Measurements from ENCODE around the gene TMEM250. TPM values are rescaled to one million over a fixed set of nuclear protein-coding genes. Genes with fewer than 3 reads are reported as not detected.

Gene TMEM250
- total RNA-seq, 4 donors from 2014 or later: 25.7 to 46.9 (median 41.5) TPM

DNA sequence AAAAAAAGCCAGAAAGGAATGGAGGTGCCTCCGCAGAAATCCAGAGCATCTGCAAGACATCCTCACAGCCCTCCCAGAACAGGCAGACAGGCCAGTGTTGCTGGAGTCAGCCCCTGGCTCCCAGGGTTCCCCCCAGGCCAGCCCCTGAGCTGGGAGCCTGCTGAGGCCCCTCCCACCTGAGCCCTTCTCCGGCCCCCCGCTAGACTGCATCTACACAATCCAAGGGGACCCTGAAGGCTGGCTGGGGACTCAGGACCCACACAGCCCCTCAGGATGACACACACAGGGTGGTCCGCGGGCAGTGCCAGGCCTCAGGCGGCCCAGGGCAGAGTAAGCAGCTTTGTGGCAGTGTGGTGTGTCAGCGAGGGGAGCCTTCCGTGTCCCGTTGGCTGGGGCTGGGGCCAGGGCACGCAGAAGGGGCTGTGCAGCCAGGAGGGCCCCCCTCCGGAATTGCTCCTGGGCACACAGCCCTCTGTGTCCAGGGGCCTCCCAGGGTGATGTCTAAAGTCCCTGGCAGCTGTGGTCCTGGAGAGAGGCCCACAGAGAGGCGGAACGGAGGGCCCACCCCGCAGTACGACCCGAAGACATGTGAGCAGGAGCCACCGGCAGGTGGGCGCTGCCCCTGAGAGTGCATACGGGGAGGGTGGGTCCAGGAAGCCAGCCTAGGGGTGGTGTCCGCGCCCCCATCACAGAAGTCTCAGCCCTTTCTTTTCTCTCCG is 2.9 kb downstream of the TMEM250 start:
- TF ChIP-seq POLR2A (IDR thresholded peaks at IDR 0.05): no peak
- TF ChIP-seq, protein P1, sequence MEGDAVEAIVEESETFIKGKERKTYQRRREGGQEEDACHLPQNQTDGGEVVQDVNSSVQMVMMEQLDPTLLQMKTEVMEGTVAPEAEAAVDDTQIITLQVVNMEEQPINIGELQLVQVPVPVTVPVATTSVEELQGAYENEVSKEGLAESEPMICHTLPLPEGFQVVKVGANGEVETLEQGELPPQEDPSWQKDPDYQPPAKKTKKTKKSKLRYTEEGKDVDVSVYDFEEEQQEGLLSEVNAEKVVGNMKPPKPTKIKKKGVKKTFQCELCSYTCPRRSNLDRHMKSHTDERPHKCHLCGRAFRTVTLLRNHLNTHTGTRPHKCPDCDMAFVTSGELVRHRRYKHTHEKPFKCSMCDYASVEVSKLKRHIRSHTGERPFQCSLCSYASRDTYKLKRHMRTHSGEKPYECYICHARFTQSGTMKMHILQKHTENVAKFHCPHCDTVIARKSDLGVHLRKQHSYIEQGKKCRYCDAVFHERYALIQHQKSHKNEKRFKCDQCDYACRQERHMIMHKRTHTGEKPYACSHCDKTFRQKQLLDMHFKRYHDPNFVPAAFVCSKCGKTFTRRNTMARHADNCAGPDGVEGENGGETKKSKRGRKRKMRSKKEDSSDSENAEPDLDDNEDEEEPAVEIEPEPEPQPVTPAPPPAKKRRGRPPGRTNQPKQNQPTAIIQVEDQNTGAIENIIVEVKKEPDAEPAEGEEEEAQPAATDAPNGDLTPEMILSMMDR (IDR thresholded peaks at IDR 0.05 in 4 of 5, conservative IDR thresholded peaks at IDR 0.05 in 1 of 5): no peak
- peaks cover 0 to 14% of the 10 kb centered on the region in 2 donors for H3K36me3 ChIP-seq
- H3K4me3 ChIP-seq: no peak overlapping the region
- peaks cover 14 to 25% of the 10 kb centered on the region in 2 donors for H3K4me1 ChIP-seq
- intact Hi-C loops (cut with DNase I; ENCODE audit: low total_unique reads) (loop anchor here (5.0 kb wide), 1 partner anchor 88 kb away; no protein-coding TSS in a partner anchor), in situ Hi-C loops (cut with MboI; ENCODE audit: low sequenced_read_pairs in 4 of 4) (no loop called here)
- H3K27me3 ChIP-seq: no peaks in the 10 kb centered on the region
- H3K9me3 ChIP-seq: no peaks in the 10 kb centered on the region
- ATAC-seq (no peak), DNase-seq (no peak)
- no peak overlapping the region for H3K27ac ChIP-seq

GRCh38 chr9:136115206-136115605 is 3.5 kb downstream of the TMEM250 start:
- in situ Hi-C loops (cut with MboI; ENCODE audit: low sequenced_read_pairs in 4 of 4): no loop called here
- intact Hi-C loops (cut with DNase I; ENCODE audit: low total_unique reads): loop anchor here (5.0 kb wide), 1 partner anchor 88 kb away; no protein-coding TSS in a partner anchor
- Histone ChIP-seq H3K4me1 (peaks cover 19 to 28% of the 10 kb centered on the region in 2 donors), H3K27ac (no peak overlapping the region), H3K36me3 (peaks cover 0 to 14% of the 10 kb centered on the region in 2 donors), H3K4me3 (no peak overlapping the region), H3K27me3 (no peaks in the 10 kb centered on the region), H3K9me3 (no peaks in the 10 kb centered on the region)
- TF ChIP-seq, protein P1 (IDR thresholded peaks at IDR 0.05 in 4 of 5, conservative IDR thresholded peaks at IDR 0.05 in 1 of 5): no peak
- no peak for TF ChIP-seq POLR2A (IDR thresholded peaks at IDR 0.05)
- ATAC-seq (no peak), DNase-seq (no peak)

- Histone ChIP-seq H3K9me3 (no peaks in the 10 kb centered on the region), H3K4me1 (peaks cover 19 to 26% of the 10 kb centered on the region in 2 donors), H3K4me3 (no peak overlapping the region), H3K27ac (no peak overlapping the region), H3K36me3 (peaks cover 0 to 14% of the 10 kb centered on the region in 2 donors), H3K27me3 (no peaks in the 10 kb centered on the region)
- ATAC-seq: no peak
- no peak for DNase-seq
- intact Hi-C loops (cut with DNase I; ENCODE audit: low total_unique reads) (loop anchor here (5.0 kb wide), 1 partner anchor 87 kb away; no protein-coding TSS in a partner anchor), in situ Hi-C loops (cut with MboI; ENCODE audit: low sequenced_read_pairs in 4 of 4) (no loop called here)
- TF ChIP-seq POLR2A (IDR thresholded peaks at IDR 0.05): no peak
- TF ChIP-seq, protein P1 (IDR thresholded peaks at IDR 0.05 in 4 of 5, conservative IDR thresholded peaks at IDR 0.05 in 1 of 5): no peak
Observed at GRCh38 chr9:136114610-136115009, 4.1 kb downstream of the TMEM250 start.

DNA sequence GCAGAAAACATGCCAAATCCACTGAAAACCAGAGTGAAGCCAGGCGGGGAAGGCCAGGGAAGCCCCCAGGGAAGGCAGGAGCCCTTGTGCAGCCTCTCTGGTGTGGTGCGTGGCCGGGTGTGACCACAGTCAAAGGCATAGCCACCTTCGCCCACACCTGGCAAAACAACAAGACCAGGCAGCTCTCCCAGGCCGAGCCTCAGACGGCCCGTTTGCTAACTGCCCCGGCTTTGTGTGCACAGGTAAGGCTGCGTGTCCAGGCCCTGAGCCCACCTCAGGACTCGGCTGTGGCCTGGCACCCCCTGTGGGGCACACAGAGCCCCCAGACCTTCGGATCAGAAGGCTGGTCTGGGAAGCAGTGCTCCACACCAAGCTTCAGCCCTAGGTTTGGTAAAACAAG is 6.1 kb downstream of the TMEM250 start:
- intact Hi-C loops (cut with DNase I; ENCODE audit: low total_unique reads) (no loop called here), in situ Hi-C loops (cut with MboI; ENCODE audit: low sequenced_read_pairs in 4 of 4) (no loop called here)
- Histone ChIP-seq H3K27ac (no peak overlapping the region), H3K4me3 (no peak overlapping the region), H3K27me3 (no peaks in the 10 kb centered on the region), H3K9me3 (no peaks in the 10 kb centered on the region), H3K4me1 (peaks cover 23 to 37% of the 10 kb centered on the region in 2 donors), H3K36me3 (peaks cover 0 to 14% of the 10 kb centered on the region in 2 donors)
- DNase-seq: no peak
- TF ChIP-seq, protein P1 (IDR thresholded peaks at IDR 0.05 in 4 of 5, conservative IDR thresholded peaks at IDR 0.05 in 1 of 5): no peak
- no peak for TF ChIP-seq POLR2A (IDR thresholded peaks at IDR 0.05)
- no peak for ATAC-seq

All from gastrocnemius medialis (tissue), 4 donors.